Natural killer cell (primary cell): ENCODE data around the gene SCYGR1. TPM values are rescaled to one million over a fixed set of nuclear protein-coding genes. Genes with fewer than 3 reads are reported as not detected.

ENCODE experiments used
- ATAC-seq, 3 donors: fragments of 150-1000 bp in 2 of 3; fragments of 200-7000 bp in 1 of 3; cut with Tn5 transposase; 1 replicate in 1 of 3; 2 replicates in 2 of 3; pipeline ENCODE4 v1.10.0; 2021; ENCODE audit warnings: mild to moderate bottlenecking in 2 of 3, moderate library complexity in 2 of 3
- DNase-seq, 2 donors: peaks; one replicate each; pipeline versions ENCODE4 v3.0.0 to v3.0.0-alpha.2; 2013 to 2021; ENCODE audit warnings: mixed read lengths in 1 of 2
- H3K27ac ChIP-seq: one replicate; pipeline ENCODE4 v1.5.1; 2013; ENCODE audit warnings: mild to moderate bottlenecking, low read length
- H3K27me3 ChIP-seq: one replicate; pipeline ENCODE4 v1.6.1; 2013; ENCODE audit warnings: low read length; ENCODE audit not compliant: control insufficient read depth, insufficient read depth
- H3K36me3 ChIP-seq: one replicate; pipeline ENCODE4 v1.6.1; 2013; ENCODE audit warnings: low read length; ENCODE audit not compliant: control insufficient read depth, insufficient read depth
- H3K4me1 ChIP-seq: one replicate; pipeline ENCODE4 v1.6.1; 2013; ENCODE audit warnings: low read length; ENCODE audit not compliant: control insufficient read depth, insufficient read depth
- H3K4me3 ChIP-seq: one replicate; pipeline ENCODE4 v1.5.1; 2013; ENCODE audit warnings: low read length
- H3K9me3 ChIP-seq: one replicate; pipeline ENCODE4 v1.6.1; 2013; ENCODE audit warnings: low read length; ENCODE audit not compliant: control insufficient read depth, insufficient read depth
- H3K27ac Mint-ChIP-seq, 2 donors: one replicate each; pipeline ENCODE4 v1.8.0; 2022; ENCODE audit warnings: mild to moderate bottlenecking in 2 of 2, mixed read lengths in 2 of 2, moderate library complexity in 1 of 2
- H3K27me3 Mint-ChIP-seq, 2 donors: one replicate each; pipeline ENCODE4 v1.8.0; 2022; ENCODE audit warnings: low read depth in 2 of 2, mixed read lengths in 2 of 2
- H3K36me3 Mint-ChIP-seq: one replicate; pipeline ENCODE4 v1.8.0; 2022; ENCODE audit warnings: mixed read lengths
- H3K4me1 Mint-ChIP-seq, 2 donors: one replicate each; pipeline ENCODE4 v1.8.0; 2022; ENCODE audit warnings: mixed read lengths in 2 of 2
- H3K4me3 Mint-ChIP-seq: one replicate; pipeline ENCODE4 v1.8.0; 2022; ENCODE audit warnings: mild to moderate bottlenecking, moderate library complexity, mixed read lengths
- H3K9me3 Mint-ChIP-seq, 2 donors: one replicate each; pipeline ENCODE4 v1.8.0; 2022; ENCODE audit warnings: mixed read lengths in 2 of 2
- CTCF ChIP-seq: fragments of 200-600 bp; IDR thresholded peaks from one replicate; pipeline ENCODE4 v1.8.0; 2022; ENCODE audit warnings: antibody characterized with exemption
- WGBS: methylation state at CpG from one replicate; pipeline ENCODE4 v1.1.7; 2013; ENCODE audit warnings: missing lambda C conversion rate; ENCODE audit not compliant: insufficient coverage; 5-methylcytosine and 5-hydroxymethylcytosine counted together
- intact Hi-C: fragments of 100-400 bp; cut with micrococcal nuclease; formaldehyde crosslinking; loops from one replicate; pipeline ENCODE4 v1.14.2; 2022
- total RNA-seq, 4 donors: library from RNA; stranded (reverse); fragments of 120-200 nt in 1 of 4; gene quantifications; one replicate each; pipeline versions ENCODE4 v1.2.3 to v1.2.4, GENCODE V29; 2013 to 2022

SCYGR1 gene
- total RNA-seq, 3 donors from 2014 or later (not counting 1 experiment from before 2014, with no cell fraction given): not detected

DNA sequence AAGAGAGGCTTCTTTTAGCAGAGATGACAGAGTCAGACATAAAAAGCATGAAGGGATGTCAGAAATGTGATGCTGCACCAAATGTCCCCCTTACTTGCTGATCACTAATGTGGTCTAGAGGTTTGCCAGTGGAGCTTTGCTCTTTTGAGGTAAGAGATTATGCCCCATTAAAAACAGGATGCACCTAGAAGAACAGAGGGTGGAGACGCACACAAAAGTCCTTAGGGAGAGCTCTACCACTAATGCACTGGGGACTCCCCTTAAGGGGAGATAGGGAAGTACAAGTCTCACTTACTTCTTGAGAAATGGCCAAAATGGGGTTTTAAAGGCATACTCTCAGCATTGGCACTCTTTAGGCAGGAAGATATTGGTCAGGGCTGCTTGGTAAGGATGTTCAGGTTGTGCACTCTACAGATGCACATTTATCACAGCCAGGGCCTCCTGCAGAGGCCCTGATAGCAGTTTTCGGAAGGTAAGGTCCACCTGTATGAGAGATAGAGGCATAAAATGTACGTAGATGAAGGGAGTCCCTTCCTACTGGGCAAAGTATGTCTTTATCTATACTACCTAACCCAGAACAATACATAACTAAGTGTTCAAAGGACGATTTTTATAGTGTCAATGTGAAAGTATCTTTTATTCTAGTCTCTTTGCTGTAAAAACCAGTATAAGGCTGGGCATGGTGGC lies 17.0 kb upstream of the SCYGR1 start:
- no peak overlapping the region for H3K4me3 Mint-ChIP-seq
- no peaks in the 10 kb centered on the region for H3K36me3 Mint-ChIP-seq
- 89% methylated on average over 3 of the region's 4 CpGs for WGBS
- TF ChIP-seq CTCF: no peak
- no peaks in the 10 kb centered on the region for H3K9me3 ChIP-seq
- intact Hi-C loops: no loop called here
- no peak overlapping the region for H3K27ac Mint-ChIP-seq
- H3K36me3 ChIP-seq: no peaks in the 10 kb centered on the region
- H3K27ac ChIP-seq: no peak overlapping the region
- peaks cover 0 to 7% of the 10 kb centered on the region in 2 donors for H3K4me1 Mint-ChIP-seq
- ATAC-seq (no peak), DNase-seq (peak in 1 of 2 donors; percentile 15)
- H3K4me1 ChIP-seq: peaks cover 4% of the 10 kb centered on the region
- H3K9me3 Mint-ChIP-seq: no peaks in the 10 kb centered on the region
- H3K4me3 ChIP-seq: no peak overlapping the region
- no peaks in the 10 kb centered on the region for H3K27me3 ChIP-seq
- H3K27me3 Mint-ChIP-seq: peaks cover 7 to 14% of the 10 kb centered on the region in 2 donors

- no peaks in the 10 kb centered on the region for H3K9me3 Mint-ChIP-seq
- Histone ChIP-seq H3K27ac (no peak overlapping the region), H3K9me3 (no peaks in the 10 kb centered on the region), H3K4me3 (no peak overlapping the region), H3K36me3 (no peaks in the 10 kb centered on the region), H3K27me3 (no peaks in the 10 kb centered on the region), H3K4me1 (peaks cover 4% of the 10 kb centered on the region)
- intact Hi-C loops: no loop called here
- no peak for DNase-seq
- peaks cover 7 to 14% of the 10 kb centered on the region in 2 donors for H3K27me3 Mint-ChIP-seq
- ATAC-seq: no peak
- H3K4me3 Mint-ChIP-seq: no peak overlapping the region
- TF ChIP-seq CTCF: no peak
- 51% methylated on average over 3 of the region's 4 CpGs for WGBS
- peaks cover 0 to 7% of the 10 kb centered on the region in 2 donors for H3K4me1 Mint-ChIP-seq
- no peak overlapping the region for H3K27ac Mint-ChIP-seq
- no peaks in the 10 kb centered on the region for H3K36me3 Mint-ChIP-seq
These were observed 15.2 kb upstream of the SCYGR1 start for GRCh38 chr2:227402959-227403358.

DNA sequence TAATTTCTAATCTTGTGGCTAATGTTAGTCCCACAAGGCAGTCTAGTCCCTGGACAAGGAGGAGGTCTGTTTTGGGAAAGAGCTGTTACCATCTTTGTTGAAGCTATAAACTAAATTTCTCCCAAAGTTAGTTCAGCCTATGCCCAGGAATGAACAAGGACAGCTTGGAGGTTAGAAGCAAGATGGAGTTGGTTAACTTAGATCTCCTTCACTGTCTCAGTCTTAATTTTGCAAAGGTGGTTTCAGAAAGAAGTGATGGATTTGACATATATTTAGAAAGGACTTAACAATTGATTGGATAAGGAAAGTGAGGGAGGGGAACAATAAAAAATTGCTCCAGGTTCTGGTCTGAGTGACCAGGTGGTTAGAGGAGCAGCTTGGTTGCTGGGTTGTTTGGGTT lies 14.6 kb upstream of the SCYGR1 start:
- H3K27ac Mint-ChIP-seq: no peak overlapping the region
- Histone ChIP-seq H3K27ac (no peak overlapping the region), H3K27me3 (no peaks in the 10 kb centered on the region), H3K36me3 (no peaks in the 10 kb centered on the region), H3K4me3 (no peak overlapping the region), H3K9me3 (no peaks in the 10 kb centered on the region), H3K4me1 (peaks cover 4% of the 10 kb centered on the region)
- DNase-seq: no peak
- intact Hi-C loops: no loop called here
- H3K36me3 Mint-ChIP-seq: no peaks in the 10 kb centered on the region
- peaks cover 0 to 7% of the 10 kb centered on the region in 2 donors for H3K4me1 Mint-ChIP-seq
- H3K27me3 Mint-ChIP-seq: peaks cover 5 to 8% of the 10 kb centered on the region in 2 donors
- H3K4me3 Mint-ChIP-seq: no peak overlapping the region
- no peak for TF ChIP-seq CTCF
- ATAC-seq: no peak
- H3K9me3 Mint-ChIP-seq: no peaks in the 10 kb centered on the region

- no peak for ATAC-seq
- Histone ChIP-seq H3K27me3 (no peaks in the 10 kb centered on the region), H3K36me3 (no peaks in the 10 kb centered on the region), H3K4me3 (no peak overlapping the region), H3K4me1 (peaks cover 4% of the 10 kb centered on the region), H3K9me3 (no peaks in the 10 kb centered on the region), H3K27ac (no peak overlapping the region)
- no peak for DNase-seq
- no peak for TF ChIP-seq CTCF
- Mint-ChIP-seq H3K4me1 (peaks cover 0 to 7% of the 10 kb centered on the region in 2 donors), H3K36me3 (no peaks in the 10 kb centered on the region), H3K27me3 (peaks cover 5 to 7% of the 10 kb centered on the region in 2 donors), H3K27ac (no peak overlapping the region), H3K9me3 (no peaks in the 10 kb centered on the region), H3K4me3 (no peak overlapping the region)
- intact Hi-C loops: no loop called here
- 93% methylated on average over 2 of the region's 2 CpGs for WGBS
These were observed 13.8 kb upstream of the SCYGR1 start for GRCh38 chr2:227401550-227401949.
